ENCODE measurements around the gene RRBP1. TPM values are rescaled to one million over a fixed set of nuclear protein-coding genes. Genes with fewer than 3 reads are reported as not detected.

The RRBP1 gene
- total RNA-seq, 1 experiment from 2014 or later = 136 TPM

DNA sequence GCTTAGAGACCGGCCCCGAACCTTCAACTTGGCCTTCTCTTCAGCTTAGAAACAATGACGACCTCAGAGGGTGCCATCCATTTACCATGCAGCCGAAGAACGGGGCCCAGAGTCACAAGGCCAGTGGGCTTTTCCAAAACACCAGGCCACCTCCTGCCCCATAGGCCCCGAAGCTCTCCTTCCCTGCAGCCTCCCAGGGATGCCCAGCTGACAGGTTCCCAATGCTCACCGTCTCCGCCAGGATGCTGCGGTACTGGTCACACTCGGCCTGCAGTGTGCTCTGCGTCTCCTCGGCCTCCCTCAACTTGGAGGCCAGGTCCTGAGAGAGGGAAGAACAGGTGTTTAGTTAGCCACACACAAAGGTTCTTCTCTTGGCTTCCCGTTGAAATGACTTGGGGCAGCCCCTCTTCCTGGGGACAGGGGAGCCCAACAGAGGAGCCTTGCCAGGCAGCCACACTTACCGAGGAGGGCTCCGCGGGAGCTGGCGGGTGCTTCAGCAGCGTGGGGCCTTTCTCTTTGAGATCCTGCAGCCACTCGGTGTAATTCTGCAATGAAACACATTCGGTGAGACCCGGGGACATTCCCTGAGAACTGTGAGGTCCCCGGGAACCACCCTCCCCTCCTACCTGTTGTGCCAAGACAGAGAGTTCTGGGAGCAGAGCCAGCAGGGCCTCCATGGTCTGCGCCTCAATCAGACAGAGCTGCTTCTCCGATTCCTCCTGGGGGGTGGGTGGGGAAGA lies 60.6 kb downstream of the RRBP1 start:
- DNase-seq (ENCODE audit: low spot score) = no peak

DNA sequence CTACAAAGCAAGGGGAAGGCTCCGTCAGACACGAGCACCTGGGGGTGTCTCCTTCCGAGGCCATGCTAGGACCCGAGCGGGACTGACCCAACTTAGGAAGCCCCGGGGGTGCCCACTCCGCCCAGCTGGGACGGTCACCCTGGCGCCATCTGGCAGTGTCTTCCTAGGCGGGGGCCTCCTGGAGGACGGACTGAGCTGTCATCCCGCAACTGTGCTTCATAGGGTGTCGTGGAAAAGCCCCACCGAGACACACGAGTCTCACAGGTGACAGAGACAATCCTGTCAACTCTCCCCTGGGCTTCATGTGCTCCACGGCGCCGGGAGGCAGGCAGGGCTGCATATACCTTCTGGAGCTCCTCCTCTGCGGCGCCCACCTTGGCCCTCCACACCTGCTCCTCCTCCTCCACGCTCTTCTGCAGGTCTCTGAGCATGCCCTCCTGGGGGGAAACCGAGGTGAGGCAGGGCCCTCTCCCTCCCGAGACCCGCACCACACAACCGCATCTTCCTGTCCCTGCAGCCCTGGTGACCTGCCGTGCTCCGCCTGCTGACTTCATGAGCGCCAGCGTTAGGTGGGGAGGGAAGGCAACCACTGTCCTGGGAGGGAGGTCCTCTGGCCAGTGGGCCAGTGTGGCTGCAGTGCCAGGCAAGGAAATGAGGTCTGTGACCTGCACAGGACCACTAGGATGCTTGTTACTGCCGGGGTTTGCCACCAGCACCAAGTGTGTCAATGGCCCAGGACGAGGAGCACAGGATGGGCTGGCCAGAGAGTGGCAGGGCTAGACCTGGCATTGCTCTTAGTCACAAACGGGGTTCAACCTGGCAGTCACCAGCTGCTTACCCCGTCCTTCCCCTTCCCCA lies 61.4 kb downstream of the RRBP1 start:
- no peak for DNase-seq (ENCODE audit: low spot score)

DNA sequence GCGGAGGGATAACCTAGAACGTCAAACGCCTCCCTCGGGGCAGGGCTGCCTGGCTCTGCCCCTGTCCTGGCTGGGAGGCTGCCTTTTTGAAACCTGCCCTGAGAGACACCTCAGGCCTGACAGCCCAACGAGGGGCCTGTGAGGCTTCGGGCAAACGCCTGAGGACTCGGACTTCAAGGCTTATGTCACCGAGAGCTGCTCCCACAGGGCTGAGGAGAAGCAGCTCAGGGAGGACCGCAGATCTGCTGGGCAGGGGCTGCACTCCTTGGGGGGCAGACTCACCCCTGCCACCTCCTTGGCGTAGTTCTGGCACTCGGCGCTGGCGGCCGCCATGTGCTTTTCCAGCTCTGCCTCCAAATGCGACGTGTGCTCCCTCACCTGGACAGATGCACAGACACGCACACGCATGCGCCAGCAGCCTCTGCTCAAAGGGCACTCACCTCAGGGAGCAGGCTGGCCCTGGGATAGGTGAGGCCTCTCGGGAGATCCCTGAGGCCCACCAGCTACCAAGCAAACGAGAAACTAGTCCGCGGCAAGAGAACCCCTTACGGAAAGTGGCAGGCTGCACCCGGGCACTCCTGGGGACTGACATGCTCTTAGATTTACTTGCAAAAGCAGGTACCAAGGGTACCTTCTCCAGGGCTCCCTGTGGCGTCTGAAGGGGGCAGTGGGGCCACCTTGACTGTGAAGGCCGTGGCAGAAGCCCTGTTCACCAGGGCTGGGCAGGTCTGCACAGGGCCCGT lies 62.5 kb downstream of the RRBP1 start:
- no peak for DNase-seq (ENCODE audit: low spot score)

DNA sequence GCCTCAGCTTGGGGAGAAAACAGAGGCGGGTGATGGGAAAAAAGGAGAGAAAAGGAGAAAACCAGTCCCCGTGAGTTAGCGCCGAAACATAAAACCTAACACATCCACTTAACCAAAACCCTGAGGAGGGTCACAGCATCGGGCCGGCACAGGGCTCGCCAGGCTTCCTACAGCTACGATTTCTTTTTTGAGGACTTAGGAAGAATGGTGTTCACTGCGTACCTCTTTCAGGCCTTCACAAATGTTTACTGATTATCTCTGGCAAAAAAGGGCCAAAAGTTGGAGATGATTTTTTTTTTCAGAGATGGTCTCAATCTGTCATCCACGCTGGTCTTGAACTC lies 63.4 kb downstream of the RRBP1 start:
- no peak for DNase-seq (ENCODE audit: low spot score)

DNA sequence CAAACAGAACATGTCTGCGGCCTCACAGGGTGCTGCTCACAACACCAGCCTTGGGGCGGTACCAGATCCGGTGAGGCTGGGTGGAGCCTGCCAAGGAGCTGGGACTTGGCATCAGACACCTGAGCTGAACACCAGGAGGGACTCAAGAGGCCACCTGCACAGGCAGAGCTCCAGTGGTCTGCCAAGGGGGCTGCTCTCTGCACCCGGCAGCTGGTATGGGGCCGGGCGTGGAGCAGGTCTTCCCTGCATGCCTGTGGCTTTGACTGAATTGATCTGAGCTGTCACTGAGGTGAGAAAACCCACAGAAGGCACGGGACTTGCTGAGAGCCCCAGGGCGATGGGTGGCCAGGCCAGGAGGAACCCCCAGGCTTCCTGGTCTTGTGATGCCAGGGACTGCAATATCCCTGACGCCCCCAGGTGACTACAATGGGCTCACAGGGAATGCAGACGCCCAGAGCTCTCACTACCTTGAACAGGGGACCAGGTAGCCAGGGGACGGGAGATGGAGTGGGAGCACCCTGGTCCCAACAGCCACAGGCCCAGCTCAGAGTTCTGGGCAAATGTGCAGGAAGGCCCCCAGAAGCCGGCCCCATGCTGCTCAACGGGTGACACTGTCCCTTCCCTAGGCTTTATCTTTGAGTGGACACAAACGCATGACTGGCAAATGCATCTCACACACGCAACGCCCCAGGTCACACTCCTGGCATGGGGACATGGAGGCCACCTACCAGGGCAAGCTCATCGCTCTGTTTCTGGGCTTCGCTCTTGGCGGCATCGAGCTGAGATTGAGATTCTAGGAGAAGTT lies 64.0 kb downstream of the RRBP1 start:
- DNase-seq (ENCODE audit: low spot score) = no peak

DNA sequence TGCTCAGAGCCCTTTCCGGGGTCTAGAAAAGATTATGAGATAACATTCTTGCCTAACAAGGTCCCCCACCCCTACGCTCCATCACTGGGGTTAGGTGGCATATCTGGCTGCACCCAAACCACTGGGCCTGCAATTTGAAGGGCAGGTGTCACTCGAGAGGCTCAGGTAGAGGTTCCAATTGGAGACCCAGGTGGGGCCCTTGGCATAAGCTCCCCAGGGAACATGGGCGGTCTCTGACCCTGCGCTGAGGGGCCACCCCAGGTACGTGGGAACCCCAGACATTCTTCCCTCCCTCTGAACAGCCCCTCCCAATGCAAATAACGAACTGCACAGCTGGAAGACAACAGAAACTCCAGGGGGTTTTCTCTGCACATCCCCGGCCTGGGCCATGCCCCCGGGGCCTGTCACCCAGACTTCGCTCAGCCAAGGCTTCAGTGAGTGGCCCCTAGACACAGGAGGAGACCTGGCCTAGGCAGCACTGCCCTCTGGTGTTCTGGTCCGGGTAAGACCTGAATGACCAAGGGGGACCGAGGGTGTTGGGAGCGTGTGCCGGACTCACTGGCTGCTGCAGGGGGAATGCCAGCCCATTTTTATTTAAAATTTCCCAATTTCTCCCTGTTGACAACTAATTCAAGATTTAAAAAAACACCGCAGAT lies 64.7 kb downstream of the RRBP1 start:
- peak; percentile 50 for DNase-seq (ENCODE audit: low spot score)

DNA sequence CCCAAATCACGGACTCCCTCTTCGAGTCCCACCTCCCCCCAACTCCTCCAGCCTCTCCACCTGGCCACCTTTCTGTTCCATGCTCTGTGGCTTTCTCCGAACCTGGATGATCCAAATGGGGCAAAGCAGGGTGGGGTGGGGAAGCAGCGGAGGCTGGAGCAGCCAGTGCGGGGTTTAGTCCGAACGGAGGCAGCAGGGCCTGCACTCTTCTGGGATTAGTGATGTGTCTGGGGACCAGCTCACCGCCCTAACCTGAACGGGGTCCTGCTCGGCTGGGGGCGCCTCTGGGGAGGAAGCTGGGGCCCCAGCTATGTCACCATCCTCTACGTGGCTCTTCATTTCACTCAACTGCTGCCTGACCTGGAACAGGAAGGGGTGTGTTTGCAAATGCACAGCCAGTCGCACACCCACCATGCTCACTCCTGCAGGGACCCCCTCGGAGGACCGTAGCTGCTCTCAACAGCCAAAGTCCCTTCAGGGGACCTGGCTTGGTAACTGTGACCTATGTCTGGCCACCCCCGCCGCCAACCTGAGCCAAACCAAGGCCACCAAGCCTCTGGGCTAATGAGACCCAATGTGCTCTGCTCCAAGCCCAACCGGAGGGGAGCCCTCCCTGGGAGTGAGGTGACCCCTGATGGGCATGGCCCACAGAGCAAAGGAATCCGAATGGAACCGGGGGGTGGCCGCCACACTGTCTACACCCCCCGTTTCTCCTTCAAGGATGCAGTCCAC lies 65.4 kb downstream of the RRBP1 start:
- no peak for DNase-seq (ENCODE audit: low spot score)

DNA sequence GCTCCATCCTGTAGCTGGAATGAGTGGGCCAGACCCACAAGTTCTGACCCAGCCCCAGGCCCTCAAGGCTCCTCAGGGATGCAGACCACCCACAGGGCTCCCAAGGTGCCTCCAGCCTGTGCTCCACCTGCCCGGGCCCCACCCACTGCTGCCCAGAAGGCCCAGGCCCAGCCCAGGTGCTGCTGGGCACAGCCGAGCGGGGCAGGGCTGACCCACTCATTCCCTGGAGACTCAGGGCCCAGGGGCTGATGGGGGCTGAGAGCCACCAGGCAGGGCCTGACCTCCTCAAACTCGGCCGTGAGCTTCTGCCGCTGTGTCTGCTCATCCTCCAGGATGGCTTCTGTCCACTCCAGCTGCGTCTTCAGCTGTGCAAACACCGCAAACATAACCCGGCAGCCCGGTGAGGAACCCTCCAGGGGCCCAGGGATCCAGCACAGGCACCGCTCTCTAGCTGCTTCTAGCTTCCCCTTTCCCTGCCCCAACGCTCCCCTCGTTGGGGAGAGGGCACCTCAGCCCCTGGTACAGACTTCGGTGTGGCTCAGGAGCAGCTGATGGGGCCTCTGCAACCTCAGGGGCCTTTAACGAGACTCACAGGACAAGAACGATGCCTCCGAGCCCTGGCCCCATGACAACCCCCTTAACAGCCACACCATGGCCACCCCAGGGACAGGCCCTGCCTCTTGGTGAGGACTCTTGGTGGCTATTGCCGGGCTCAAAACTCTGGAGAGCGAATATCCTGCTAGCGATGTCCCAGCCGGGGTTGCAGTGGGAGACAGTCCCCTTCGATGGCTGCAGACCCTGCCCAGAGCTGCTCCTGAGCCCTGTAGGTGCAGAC lies 66.2 kb downstream of the RRBP1 start:
- no peak for DNase-seq (ENCODE audit: low spot score)

DNA sequence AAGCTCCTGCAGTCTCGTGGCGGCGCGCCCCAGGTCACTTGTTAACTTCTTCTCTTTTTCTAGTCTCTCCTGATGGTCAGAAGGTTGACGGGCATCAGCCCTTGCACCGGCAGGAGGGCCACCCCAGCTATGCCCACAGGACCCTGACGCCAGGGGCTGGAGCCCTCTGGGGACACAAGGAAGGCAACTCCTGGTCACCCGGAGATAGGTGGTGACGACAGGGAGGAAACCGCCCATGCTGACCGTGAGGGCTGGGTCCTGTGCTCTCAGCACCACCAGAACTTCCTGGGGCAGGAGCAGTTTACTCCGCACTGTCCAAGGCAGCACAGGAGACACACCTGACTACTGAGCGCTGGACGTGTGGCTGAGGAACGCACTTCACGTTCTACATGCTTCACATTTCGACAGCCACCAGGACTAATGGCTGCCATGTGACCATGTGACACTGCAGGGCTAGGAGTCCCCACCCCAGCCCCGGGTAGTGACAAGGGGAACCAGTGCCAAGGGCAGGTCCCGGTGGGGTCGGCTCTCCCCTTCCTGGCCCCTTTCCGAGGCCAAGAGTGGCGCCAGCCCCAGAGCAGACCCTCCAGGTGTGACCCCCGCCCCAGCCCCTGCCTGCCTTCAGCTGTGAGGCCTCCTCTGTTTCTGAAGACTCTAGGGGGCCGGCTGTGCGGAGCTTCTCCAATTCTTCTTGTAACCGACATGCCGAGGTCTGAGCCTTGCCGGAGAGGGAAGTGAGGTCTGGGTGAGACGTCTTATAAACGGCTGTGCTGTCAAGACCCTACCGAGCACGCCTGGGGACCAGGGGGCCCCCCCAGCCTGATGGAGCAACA lies 67.0 kb downstream of the RRBP1 start:
- no peak for DNase-seq (ENCODE audit: low spot score)

DNA sequence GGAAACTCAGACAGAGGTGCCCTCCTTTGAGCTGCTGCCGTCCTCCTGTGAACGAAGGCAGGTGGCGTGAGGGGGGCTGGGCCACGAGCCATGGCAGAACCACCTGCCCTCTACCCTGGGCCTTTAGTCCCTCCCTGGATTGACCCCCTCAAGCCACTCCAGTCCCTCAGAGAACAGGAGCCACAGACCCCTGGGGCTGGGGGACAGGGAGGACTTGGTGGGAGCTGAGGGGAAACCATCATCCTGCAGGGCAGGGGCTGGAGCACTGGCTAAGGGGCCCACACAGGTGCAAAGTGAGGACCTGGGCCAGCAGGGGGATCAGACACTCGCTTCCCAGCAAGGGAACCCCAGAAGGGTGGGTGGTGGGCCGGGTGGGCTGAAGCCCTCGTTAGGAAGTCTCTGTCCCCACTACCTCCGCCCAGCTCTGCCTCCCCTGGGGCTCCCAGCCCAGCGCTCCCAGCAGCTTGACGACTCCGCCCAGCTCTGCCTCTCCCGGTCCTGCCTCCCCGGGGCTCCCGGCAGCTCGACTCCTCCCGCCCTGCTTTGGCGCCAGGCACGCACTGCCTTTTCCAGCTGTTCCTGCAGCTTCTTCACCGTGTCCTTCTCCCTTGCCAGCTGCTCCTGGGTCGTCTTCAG lies 67.7 kb downstream of the RRBP1 start:
- DNase-seq (ENCODE audit: low spot score) = peak; percentile 35

DNA sequence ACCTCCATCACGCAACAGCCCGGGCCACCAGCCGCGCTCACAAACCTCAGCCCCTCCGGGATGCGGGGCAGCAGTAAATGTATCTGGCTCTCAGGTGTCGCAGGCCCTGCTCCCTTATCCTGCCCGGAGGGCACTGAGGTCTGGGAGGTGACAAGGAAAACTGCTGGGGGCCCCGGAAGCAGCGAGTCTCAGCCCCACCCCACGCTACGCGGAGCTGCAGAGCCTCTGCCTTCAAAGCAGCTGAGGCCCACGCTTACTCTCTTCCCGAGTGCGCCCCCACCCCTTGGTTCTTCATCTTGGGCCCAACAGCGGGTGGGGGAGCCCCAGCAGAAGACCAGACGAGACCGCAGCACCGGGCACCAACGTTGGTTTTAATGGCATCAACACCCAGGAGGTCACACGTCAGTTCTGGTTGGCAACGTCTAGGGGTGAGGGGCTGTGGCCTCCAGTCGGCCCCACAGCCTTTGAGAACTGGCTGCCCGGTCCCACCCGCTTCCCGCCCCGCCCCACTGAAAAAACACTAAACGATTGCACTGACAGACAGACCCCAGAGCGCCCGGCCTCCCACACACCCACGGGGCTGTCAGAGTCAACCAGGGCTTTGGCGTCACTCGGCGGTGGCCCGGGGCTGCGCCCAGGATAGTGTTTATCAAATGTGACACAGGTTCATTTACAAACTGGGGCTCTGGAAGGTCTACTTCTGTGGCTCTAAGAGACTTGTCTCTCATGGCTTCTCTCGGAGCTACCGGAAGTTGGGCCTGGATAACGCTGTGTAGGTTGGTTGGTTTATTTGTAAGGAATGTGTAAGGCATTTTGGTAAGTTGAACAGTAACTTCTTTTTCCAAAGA lies 68.5 kb downstream of the RRBP1 start:
- DNase-seq (ENCODE audit: low spot score) = no peak

DNA sequence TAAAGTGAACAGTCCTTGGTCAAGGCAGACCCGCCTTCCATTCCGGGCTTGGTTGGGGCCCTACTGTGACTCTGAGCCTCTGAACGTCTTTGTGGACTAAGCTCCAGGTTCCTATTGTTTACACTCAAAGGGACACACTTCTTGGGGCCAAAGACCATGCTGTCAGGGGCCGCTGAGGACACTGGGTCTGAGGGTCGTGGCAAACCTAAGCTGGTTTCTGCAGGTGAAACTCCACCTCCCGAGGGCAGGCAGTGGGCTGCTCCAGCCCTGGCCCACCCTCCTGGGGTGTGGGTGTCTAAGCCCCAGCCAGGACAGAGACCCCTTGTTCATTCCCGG lies 69.1 kb downstream of the RRBP1 start:
- DNase-seq (ENCODE audit: low spot score) = no peak

DNA sequence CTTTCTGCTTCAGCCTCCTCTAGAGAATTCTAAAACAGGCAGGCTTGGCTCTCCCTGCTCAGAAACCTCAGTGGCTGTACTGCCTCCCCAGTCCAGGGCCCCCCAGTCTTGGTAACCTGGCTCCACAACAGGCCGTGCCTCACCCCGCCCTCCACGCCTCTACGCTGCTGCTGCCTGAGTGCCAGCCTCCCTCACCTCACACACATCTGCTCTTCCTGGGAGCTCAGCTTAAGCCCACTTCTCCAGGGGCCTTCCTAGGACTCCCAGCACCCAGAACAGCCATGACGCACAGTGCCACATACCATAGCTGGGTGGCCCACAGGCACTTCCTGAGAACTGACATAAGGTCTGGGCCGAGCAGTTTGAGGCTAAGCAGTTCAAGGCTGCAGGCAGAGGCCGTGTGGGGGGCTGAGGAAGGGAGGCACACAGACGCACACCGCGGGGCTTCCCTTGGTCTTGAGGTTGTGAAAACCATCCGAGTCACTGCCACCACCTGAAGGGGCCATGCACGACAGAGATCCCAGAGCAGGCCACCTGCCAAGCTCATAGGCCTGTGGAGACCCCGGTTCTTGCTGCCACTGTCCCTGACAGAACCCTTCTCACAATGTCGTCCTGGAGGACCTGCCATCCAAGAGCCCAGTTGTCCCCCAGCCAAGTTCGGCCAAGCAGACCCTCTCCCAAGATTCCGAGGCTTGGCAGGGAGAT lies 69.6 kb downstream of the RRBP1 start:
- DNase-seq (ENCODE audit: low spot score) = no peak

DNA sequence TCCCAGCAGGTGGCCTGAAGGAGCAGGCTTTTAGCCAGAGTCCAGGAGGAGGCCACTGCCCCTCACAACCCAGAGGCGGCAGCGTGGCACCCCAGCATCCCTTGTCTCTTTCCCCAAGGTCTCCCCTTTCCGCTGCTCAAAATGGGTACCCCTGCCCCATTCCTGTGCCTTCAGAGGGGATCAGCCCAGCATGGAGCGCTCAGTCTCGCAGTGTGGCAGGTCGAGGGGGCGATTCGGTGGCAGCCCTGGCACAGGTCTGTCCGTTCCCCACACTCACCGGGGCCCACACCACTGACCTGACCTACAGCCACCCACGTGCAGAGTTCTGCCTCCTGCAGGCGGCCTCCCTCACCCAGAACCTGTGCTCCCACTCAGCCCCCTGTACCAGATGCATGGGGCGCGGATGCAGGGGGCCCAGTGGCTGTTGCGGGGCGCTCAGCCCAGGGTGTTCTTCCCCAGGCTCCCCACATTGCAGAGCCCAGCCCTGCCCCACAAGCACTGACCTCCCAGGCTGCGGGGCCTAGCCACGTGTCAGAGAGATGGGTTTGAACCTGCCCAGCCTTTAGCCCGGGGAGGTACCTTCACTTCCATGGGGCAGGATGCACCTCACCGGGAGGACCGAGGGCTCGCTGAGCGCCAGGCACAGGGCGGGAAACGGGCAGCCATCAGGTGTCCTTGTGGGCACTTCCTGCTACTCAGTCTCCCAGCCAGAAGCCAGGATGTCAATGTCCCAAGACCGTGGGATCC lies 70.3 kb downstream of the RRBP1 start:
- DNase-seq (ENCODE audit: low spot score) = no peak

DNA sequence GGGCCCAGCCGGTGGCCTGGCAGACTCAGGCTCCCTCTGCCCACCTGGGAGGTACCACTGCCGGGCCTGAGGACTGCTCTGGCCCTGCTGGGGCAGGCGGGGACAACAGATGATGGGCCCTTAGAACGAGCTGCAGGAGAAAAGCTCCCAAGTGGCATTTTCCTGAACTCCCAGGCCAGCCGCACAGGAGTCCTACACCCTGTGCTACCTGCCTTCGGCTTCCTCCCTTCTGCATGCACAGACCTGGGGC lies 70.8 kb downstream of the RRBP1 start:
- no peak for DNase-seq (ENCODE audit: low spot score)

DNA sequence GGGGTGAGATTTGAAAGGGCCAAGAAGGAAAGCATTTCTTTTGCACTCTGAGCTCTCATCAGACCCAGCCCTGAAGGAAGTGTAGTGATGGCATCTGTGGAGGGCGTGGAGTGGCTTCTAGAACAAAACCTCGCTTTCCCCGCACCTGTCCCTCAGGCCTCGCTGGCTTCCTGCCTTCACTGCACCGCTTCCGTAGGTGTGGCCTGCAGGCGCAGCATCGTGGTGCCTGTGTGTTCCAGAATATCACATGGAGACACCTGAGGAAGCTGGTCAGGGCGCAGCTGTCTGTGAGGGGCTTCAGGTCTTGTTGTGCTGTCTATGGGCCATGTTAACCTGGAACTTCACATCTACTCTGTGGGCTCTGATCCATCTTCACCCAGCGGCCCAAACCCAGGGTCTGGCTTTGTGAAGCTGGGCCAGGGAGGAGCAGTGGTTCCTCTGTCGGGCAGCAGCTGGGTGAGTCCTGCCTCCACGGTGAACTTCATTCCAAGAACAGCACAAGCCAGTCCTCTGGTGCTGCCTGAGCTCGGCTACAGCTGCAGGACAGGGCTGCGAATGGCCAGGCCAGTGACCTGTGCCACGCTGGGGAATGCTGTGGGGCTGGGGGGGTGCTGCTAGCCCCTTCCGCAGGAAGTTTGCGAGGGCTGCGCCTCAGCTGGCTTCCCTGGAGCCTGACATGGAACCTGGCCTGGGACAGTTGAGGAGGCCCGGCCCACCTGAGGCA lies 71.3 kb downstream of the RRBP1 start:
- DNase-seq (ENCODE audit: low spot score) = no peak
